Measurements from ENCODE around the gene ARHGAP8.
A peak's percentile ranks its signal among the peaks of the same experiment; 100 is the strongest.
"Not testable (repeated sequence)": the region's sequence is repeated elsewhere in the genome, so short reads cannot be mapped to it uniquely, and the experiment has no call there.

ARHGAP8 gene

GRCh38 chr22:44737406-44738346, 14.7 kb upstream of the ARHGAP8 start:
- no peak for DNase-seq (ENCODE audit: low spot score)
- ChIA-PET POLR2A (ENCODE audit: low non-redundant PET) (no interaction called here), CTCF (no interaction called here)
- TF ChIP-seq, protein P1, sequence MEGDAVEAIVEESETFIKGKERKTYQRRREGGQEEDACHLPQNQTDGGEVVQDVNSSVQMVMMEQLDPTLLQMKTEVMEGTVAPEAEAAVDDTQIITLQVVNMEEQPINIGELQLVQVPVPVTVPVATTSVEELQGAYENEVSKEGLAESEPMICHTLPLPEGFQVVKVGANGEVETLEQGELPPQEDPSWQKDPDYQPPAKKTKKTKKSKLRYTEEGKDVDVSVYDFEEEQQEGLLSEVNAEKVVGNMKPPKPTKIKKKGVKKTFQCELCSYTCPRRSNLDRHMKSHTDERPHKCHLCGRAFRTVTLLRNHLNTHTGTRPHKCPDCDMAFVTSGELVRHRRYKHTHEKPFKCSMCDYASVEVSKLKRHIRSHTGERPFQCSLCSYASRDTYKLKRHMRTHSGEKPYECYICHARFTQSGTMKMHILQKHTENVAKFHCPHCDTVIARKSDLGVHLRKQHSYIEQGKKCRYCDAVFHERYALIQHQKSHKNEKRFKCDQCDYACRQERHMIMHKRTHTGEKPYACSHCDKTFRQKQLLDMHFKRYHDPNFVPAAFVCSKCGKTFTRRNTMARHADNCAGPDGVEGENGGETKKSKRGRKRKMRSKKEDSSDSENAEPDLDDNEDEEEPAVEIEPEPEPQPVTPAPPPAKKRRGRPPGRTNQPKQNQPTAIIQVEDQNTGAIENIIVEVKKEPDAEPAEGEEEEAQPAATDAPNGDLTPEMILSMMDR (conservative IDR thresholded peaks at IDR 0.05; ENCODE audit: low read depth) = no peak
- H3K27ac ChIP-seq = no peak overlapping the region

DNA sequence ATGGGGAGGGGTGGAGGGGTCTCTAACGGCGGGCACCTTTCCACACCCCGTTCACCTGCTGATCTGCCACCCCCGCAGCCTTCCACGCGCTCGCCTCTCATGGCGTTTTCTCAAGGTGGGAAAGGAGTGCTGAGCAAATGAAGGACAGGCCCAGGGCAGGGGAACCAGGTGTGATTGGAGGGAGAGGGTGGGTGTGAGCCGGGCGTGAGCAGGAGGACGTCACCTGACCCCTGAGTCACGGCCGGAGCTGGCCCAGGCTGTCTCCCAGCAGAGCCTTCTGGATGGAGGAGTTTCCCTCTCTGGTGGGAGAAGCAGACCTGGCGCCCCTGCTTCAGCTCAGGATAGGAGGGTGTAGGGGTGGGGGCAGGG, 14.0 kb upstream of the ARHGAP8 start:
- ChIA-PET POLR2A (ENCODE audit: low non-redundant PET) (no interaction called here), CTCF (interaction anchor here (0.6 kb wide), 2 partner anchors 42 to 47 kb away, joined by 3 read pairs; no protein-coding TSS in a partner anchor)
- TF ChIP-seq, protein P1 (conservative IDR thresholded peaks at IDR 0.05; ENCODE audit: low read depth) = no peak
- DNase-seq (ENCODE audit: low spot score) = peak; percentile 24
- H3K27ac ChIP-seq = no peak overlapping the region

DNA sequence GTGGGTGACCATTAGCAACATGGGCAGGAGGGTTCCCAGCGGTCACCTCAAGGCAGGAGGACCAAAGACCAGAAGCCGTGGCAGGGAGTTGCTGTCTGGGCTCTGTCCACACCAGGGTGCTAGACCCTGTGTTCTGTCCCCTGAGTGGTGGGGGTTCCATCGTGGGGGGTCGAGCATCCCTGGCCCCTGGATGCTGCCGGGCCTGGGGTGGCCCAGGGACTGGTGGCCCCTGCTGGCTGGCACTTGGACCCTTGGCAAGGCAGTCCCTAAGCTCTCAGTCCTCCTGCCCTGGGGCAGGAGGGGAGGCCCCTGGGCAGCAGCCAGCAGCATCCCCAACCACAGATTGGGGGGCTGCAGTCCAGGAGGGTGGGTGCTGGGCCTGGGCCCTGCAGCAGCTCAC, 13.4 kb upstream of the ARHGAP8 start:
- TF ChIP-seq, protein P1 (conservative IDR thresholded peaks at IDR 0.05; ENCODE audit: low read depth) = no peak
- DNase-seq (ENCODE audit: low spot score) = no peak
- no peak overlapping the region for H3K27ac ChIP-seq
- ChIA-PET POLR2A (ENCODE audit: low non-redundant PET) (no interaction called here), CTCF (interaction anchor here (0.6 kb wide), 2 partner anchors 43 to 47 kb away, joined by 3 read pairs; no protein-coding TSS in a partner anchor)

DNA sequence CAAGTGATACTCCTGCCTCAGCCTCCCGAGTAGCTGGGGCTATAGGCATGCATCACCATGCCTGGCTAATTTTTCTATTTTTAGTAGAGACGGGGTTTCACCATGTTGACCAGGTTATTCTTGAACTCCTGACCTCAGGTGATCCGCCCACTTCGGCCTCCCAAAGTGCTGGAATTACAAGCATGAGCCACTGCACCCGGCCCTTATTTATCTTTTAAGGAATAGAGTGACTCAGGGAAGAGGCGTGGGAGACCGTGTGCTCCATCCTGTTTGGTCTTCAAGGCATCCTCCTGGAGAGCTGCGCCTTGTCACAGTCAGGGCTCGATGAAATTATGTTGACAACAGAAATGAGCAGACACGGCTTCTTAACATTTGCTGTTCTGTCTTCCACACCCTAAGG, 12.7 kb upstream of the ARHGAP8 start:
- DNase-seq (ENCODE audit: low spot score) = peak; percentile 26
- POLR2A ChIA-PET (ENCODE audit: low non-redundant PET); H3K27ac ChIP-seq; CTCF ChIA-PET: not testable (repeated sequence)

DNA sequence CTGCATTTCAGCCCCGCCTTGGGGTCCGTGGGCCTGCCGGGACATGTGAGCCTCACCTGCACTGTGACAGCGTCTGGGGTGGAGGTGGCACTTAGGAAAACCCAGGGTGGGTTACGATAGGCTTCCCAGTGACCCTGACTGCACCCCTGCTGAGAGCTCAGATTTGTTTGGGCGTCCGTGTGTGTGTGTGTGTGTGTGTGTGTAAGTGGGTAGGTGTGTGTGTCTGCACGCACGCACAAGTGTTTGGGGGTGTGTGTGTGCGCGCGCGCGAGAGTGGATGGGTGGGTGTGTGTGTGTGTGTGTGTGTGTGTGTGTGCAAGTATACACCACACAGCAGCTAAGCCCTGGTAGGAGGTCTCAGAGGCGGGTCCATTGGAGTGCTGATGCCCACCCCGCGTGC, 12.1 kb upstream of the ARHGAP8 start:
- no peak for DNase-seq (ENCODE audit: low spot score)
- ChIA-PET CTCF (interaction anchor here (0.6 kb wide), 1 partner anchor 1508 kb away, joined by 4 read pairs; no protein-coding TSS in a partner anchor), POLR2A (ENCODE audit: low non-redundant PET) (no interaction called here)
- TF ChIP-seq, protein P1 (conservative IDR thresholded peaks at IDR 0.05; ENCODE audit: low read depth) = no peak
- no peak overlapping the region for H3K27ac ChIP-seq

DNA sequence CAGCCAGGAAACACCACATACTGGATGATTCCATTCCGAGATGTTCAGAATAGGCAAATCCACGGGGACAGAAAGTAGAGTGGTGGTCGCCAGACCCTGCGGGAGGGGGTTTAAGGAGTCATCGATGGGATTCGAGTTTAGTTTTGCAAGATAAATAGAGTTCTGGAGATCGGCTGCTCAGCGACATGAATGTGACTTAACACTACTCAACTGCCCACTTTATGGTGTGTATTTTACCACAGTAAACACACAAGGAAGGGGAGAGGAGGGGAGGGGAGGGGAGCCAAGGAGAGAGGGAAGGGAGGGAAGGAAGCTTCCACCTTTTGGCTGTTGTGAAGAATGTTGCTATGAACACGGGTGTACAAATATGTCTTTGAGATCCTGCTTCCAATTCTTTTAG, 10.4 kb upstream of the ARHGAP8 start:
- POLR2A ChIA-PET (ENCODE audit: low non-redundant PET) = no interaction called here
- DNase-seq (ENCODE audit: low spot score) = no peak
- CTCF ChIA-PET = no interaction called here
- TF ChIP-seq, protein P1 (conservative IDR thresholded peaks at IDR 0.05; ENCODE audit: low read depth) = no peak
- H3K27ac ChIP-seq = no peak overlapping the region

DNA sequence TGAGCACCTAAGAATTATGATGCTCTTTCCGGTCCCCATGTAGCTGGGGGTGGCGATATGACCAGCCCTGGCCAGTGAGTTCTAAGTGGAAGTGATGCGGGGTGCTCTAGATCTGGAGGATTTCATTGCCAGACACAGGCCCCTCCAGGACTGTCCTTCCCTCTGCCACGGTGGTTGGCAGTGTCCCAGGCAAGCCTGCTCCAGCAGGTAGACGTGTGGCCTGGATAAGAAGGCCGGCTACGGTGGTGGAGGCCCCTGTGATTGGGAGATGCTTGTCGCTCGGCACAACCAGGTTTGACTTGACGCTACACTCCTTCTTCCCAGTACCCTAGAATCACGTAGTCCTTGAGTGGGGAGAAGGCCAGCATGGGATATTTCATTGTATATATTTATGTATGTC, 9.1 kb upstream of the ARHGAP8 start:
- ChIA-PET POLR2A (ENCODE audit: low non-redundant PET) (no interaction called here), CTCF (no interaction called here)
- TF ChIP-seq, protein P1 (conservative IDR thresholded peaks at IDR 0.05; ENCODE audit: low read depth) = no peak
- H3K27ac ChIP-seq = no peak overlapping the region
- no peak for DNase-seq (ENCODE audit: low spot score)
